Subcutaneous adipose tissue (tissue), 4 donors: Measurements from ENCODE around the gene NR1H4. TPM values are rescaled to one million over a fixed set of nuclear protein-coding genes. Genes with fewer than 3 reads are reported as not detected.

Source experiments
- total RNA-seq, 4 donors: library from RNA; depleted of rRNA; stranded (reverse); fragments of >200 nt; gene quantifications; one replicate each; pipeline ENCODE4 v1.1.0, GENCODE V29; 2016
- TF ChIP-seq, protein P1 (sequence below): fragments of 450-650 bp; IDR thresholded peaks from one replicate; pipeline ENCODE4 v1.5.1; 2016; ENCODE audit warnings: low read depth, mild to moderate bottlenecking, control low read depth, antibody characterized with exemption, moderate library complexity

The NR1H4 gene
- total RNA-seq, 4 donors from 2014 or later, result not detected

DNA sequence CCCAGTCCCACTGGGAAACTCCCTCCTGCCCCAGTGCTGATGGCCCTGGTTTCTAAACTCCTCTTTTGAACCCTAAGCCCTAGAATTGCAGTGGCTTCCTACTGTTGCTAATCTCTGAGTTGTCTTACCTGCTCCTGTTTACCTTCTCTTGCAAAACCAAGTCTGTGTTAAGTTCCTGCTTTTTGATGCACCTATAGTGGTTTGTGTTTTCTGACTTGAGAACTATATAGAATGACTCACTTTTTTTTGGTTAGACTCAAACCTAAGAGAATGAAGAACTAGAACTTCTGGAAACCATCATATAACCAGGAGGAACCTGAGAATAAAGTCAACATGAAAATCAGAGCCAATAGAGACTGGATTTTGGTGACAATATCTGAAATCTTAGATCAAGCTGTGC, 94.3 kb downstream of the NR1H4 start:
- TF ChIP-seq, protein P1, sequence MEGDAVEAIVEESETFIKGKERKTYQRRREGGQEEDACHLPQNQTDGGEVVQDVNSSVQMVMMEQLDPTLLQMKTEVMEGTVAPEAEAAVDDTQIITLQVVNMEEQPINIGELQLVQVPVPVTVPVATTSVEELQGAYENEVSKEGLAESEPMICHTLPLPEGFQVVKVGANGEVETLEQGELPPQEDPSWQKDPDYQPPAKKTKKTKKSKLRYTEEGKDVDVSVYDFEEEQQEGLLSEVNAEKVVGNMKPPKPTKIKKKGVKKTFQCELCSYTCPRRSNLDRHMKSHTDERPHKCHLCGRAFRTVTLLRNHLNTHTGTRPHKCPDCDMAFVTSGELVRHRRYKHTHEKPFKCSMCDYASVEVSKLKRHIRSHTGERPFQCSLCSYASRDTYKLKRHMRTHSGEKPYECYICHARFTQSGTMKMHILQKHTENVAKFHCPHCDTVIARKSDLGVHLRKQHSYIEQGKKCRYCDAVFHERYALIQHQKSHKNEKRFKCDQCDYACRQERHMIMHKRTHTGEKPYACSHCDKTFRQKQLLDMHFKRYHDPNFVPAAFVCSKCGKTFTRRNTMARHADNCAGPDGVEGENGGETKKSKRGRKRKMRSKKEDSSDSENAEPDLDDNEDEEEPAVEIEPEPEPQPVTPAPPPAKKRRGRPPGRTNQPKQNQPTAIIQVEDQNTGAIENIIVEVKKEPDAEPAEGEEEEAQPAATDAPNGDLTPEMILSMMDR, result no peak

DNA sequence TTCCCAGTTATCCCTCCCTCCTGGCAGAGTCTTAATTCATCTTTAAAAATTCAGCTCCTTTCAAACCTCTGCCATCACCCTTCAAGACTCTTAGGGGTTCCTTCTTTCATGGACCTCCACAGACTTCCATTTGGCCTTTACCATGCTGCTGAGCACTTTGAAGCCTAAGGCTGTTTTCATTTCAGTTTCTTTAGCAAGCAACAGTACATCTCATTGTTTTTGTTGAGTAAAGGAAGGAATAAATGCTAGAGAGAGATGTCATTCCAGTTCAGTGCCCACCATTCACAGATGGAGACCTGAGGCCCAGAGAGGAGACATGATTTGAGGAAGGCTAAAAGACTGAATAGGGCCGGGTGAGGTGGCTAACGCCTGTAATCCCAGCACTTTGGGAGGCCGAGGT, 98.5 kb downstream of the NR1H4 start:
- TF ChIP-seq, protein P1, result no peak

DNA sequence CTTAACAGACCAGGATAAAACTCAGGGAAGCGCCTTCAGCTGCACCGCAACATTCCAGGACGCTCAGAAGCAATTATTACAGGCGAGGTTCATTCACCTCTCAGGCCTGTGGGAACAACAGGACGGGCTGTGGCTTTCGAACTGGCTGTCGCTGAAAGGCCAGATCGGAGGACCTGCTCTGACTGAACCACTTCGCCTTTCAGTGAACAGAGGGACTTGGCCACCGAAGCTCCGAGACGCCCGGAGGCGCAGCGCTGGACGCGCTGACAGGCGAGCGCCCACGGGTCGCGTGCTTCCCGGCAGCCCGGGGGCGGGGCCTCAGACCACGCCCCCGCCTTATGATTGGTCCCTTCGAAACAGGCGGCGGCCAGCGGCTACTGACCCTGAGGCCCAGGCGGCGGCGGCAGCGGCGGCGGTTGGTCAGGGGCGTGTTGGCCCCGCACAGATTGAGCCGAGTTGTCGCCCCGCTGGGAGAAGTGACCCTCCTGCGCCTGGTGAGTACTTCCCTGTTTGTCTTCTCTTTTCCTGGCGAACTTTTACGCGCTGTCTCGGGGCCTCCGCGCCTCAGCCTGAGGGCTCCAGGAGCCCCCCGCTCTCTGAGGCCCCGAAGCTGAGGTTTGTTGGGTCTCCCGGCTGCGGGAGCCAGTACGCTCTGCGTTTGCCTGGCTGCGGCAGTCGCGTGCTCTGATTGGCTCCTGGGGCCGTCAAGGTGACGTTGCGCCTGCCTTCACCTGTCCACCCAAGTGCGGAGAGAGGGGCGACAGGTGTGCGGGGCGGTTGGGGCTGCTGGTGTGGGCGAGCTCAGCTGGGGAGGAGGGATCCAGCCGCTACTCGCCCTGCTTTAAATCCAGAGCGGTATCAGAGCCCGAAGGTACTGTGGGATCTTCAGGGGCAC, 99.9 kb downstream of the NR1H4 start, which contains the start of gene GAS2L3:
Gene GAS2L3 (plus strand): TSS at position 393 of the 895 bp plus-strand sequence. CDS start 21,221 bp downstream, outside the sequence.
- TF ChIP-seq, protein P1, result no peak

DNA sequence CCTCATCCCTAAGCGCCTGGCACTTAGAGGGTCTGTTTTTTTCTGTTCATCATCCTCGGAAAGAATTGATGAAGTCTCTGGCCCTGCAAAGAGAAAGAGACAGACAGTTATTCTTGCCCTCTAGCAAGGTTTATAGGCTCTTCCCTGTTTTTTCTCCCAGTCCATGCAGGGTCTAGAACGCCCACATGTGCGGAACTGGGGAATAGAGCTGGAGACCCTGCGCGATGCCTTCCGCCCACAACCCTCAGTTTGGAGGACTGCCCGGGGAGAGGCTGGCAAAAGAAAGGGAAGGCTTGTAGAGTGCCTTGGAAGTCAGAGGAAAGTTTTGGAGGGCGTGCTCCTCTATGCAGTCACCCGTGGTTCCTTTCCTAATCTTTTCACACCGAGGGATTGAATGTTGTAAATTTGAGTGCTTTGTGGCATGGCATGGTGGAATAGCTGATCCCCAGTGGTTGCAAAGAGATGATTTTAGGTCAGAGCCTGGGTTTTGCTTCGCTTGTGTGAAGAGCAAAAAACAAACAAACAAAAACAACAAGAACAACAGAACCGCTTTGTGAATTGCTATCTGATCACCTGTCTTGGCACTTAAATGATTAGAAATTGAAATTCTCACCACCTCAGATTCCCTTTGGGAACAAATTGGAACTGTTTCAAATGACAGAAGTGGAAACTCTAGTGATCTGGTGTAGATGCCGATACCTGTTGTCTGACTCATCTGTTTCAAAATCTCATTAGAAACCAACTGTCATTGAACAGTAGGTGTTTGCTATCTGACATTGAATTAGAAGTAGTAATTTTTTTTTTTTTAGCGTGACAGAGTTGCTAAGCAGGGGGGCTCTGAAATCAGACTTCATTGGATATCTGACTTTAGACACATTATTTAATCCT, 100.8 kb downstream of the NR1H4 start:
- TF ChIP-seq, protein P1, result no peak

- TF ChIP-seq, protein P1, result no peak
Measured at GRCh38 chr12:100576331-100577036, 102.8 kb downstream of the NR1H4 start.

DNA sequence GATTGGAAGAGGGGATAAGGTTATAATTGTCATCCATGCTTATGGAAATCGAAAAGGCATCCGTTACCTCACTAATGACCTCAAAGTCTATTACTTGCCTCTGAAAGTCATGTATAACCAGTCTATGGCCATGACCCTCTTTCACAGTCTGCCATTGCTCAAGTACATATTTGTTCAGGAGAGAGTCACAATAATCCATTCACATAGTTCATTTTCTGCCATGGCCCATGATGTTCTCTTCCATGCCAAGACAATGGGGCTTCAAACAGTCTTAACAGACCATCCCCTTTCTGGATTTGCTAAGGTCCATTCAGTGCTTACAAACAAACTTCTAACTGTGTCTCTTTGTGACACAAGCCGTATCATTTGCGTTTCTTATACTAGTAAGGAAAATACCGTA, 105.3 kb downstream of the NR1H4 start:
- TF ChIP-seq, protein P1, result no peak
